H1 (cell line): Measurements from ENCODE around the gene DVL2. TPM values are rescaled to one million over a fixed set of nuclear protein-coding genes. Genes with fewer than 3 reads are reported as not detected.

Experiments
- BACH1 ChIP-seq: IDR thresholded peaks from 2 replicates; pipeline ENCODE4 v1.6.1; 2012; ENCODE audit warnings: low read length, improper control_type of control experiment
- CBX8 ChIP-seq: fragments of 300-800, 300-1000 bp; sonication (generic); IDR thresholded peaks from 2 replicates; pipeline ENCODE4 v1.7.1; 2016; ENCODE audit warnings: low read depth, low read length, borderline replicate concordance
- CEBPB ChIP-seq: IDR thresholded peaks from 2 replicates; pipeline ENCODE4 v1.6.1; 2012; ENCODE audit warnings: low read depth, low read length
- CHD2 ChIP-seq: IDR thresholded peaks from 2 replicates; pipeline ENCODE4 v1.6.1; 2012; ENCODE audit warnings: low read length, improper control_type of control experiment
- FOSL1 ChIP-seq: IDR thresholded peaks from 2 replicates; pipeline ENCODE4 v1.6.1; 2011; ENCODE audit warnings: mild to moderate bottlenecking, low read depth, low read length, moderate library complexity; ENCODE audit not compliant: insufficient read depth
- JUND ChIP-seq: IDR thresholded peaks from 2 replicates; pipeline ENCODE4 v1.6.1; 2011; ENCODE audit warnings: mild to moderate bottlenecking, improper control_type of control experiment, low read length
- KDM4A ChIP-seq: IDR thresholded peaks from one replicate; pipeline ENCODE4 v1.7.1; 2012; ENCODE audit warnings: low read depth, mild to moderate bottlenecking, moderate library complexity, low read length, inconsistent platforms; ENCODE audit not compliant: severe bottlenecking
- POU5F1 ChIP-seq: IDR thresholded peaks from 2 replicates; pipeline ENCODE4 v1.6.1; 2011; ENCODE audit warnings: low read depth, mild to moderate bottlenecking, low read length, moderate library complexity
- RBBP5 ChIP-seq: IDR thresholded peaks from 2 replicates; pipeline ENCODE4 v1.7.1; 2012; ENCODE audit warnings: low read depth, mild to moderate bottlenecking, inconsistent platforms, low read length, moderate library complexity, borderline replicate concordance
- TAF7 ChIP-seq: optimal IDR thresholded peaks from 2 replicates; pipeline ENCODE3; 2011; ENCODE audit warnings: low read depth, mild to moderate bottlenecking, inconsistent platforms, low read length, moderate library complexity, borderline replicate concordance
- polyA plus RNA-seq, 7 experiments: library from polyadenylated mRNA; depleted of rRNA in 3 of 7; stranded (reverse) in 5 of 7; unstranded in 2 of 7; fragments of >200 nt in 5 of 7; fragments of 200-250 nt in 2 of 7; gene quantifications; 1 replicate in 5 of 7; 2 replicates in 1 of 7; 4 replicates in 1 of 7; pipeline versions ENCODE4 v1.2.1 to v1.2.3, GENCODE V29; 2011 to 2013; ENCODE audit warnings: missing spikeins in 2 of 7, mixed read lengths in 2 of 7
- total RNA-seq: library from RNA; stranded (reverse); fragmentation: NEBNext Ultra II Directional; extraction: Animal tissue kit (Norgen Biotek cat#: 25700); gene quantifications from 2 replicates; pipeline ENCODE4 v1.2.1, GENCODE V29; 2021
- TF ChIP-seq, protein P1 (sequence below): fragments of 300-600 bp; sonication (generic); IDR thresholded peaks from 2 replicates; pipeline ENCODE4 v1.7.1; 2012; ENCODE audit warnings: low read length, moderate library complexity, mild to moderate bottlenecking, inconsistent platforms; ENCODE audit not compliant: insufficient replicate concordance
- TF ChIP-seq, protein P2 (sequence below): IDR thresholded peaks from 2 replicates; pipeline ENCODE4 v1.6.1; 2011; ENCODE audit warnings: low read depth, mild to moderate bottlenecking, low read length; ENCODE audit not compliant: insufficient read depth

DVL2 gene
- total and polyA plus RNA-seq, 2 of the 8 experiments (the other 6 are each of a cell fraction or from before 2014, with no cell fraction given) = 19.0 to 59.6 TPM

DNA sequence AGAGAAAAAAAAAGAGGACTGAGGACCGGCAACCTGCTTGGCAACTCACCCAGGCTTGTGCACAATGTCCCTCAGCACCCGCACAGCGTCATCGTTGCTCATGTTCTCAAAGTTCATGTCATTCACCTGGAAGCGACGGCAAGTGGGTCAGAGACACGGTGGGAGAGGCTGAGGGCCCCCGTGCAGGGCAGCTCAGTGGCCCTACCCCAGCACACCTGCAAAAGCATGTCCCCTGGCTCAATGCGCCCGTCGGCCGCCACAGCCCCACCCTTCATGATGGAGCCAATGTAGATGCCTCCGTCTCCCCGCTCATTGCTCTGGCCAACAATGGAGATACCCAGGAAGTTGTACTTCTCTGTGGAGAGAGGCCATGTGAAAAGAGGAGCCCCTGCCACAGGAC, 5.4 kb downstream of the DVL2 start (continued):
- TF ChIP-seq, protein P1, sequence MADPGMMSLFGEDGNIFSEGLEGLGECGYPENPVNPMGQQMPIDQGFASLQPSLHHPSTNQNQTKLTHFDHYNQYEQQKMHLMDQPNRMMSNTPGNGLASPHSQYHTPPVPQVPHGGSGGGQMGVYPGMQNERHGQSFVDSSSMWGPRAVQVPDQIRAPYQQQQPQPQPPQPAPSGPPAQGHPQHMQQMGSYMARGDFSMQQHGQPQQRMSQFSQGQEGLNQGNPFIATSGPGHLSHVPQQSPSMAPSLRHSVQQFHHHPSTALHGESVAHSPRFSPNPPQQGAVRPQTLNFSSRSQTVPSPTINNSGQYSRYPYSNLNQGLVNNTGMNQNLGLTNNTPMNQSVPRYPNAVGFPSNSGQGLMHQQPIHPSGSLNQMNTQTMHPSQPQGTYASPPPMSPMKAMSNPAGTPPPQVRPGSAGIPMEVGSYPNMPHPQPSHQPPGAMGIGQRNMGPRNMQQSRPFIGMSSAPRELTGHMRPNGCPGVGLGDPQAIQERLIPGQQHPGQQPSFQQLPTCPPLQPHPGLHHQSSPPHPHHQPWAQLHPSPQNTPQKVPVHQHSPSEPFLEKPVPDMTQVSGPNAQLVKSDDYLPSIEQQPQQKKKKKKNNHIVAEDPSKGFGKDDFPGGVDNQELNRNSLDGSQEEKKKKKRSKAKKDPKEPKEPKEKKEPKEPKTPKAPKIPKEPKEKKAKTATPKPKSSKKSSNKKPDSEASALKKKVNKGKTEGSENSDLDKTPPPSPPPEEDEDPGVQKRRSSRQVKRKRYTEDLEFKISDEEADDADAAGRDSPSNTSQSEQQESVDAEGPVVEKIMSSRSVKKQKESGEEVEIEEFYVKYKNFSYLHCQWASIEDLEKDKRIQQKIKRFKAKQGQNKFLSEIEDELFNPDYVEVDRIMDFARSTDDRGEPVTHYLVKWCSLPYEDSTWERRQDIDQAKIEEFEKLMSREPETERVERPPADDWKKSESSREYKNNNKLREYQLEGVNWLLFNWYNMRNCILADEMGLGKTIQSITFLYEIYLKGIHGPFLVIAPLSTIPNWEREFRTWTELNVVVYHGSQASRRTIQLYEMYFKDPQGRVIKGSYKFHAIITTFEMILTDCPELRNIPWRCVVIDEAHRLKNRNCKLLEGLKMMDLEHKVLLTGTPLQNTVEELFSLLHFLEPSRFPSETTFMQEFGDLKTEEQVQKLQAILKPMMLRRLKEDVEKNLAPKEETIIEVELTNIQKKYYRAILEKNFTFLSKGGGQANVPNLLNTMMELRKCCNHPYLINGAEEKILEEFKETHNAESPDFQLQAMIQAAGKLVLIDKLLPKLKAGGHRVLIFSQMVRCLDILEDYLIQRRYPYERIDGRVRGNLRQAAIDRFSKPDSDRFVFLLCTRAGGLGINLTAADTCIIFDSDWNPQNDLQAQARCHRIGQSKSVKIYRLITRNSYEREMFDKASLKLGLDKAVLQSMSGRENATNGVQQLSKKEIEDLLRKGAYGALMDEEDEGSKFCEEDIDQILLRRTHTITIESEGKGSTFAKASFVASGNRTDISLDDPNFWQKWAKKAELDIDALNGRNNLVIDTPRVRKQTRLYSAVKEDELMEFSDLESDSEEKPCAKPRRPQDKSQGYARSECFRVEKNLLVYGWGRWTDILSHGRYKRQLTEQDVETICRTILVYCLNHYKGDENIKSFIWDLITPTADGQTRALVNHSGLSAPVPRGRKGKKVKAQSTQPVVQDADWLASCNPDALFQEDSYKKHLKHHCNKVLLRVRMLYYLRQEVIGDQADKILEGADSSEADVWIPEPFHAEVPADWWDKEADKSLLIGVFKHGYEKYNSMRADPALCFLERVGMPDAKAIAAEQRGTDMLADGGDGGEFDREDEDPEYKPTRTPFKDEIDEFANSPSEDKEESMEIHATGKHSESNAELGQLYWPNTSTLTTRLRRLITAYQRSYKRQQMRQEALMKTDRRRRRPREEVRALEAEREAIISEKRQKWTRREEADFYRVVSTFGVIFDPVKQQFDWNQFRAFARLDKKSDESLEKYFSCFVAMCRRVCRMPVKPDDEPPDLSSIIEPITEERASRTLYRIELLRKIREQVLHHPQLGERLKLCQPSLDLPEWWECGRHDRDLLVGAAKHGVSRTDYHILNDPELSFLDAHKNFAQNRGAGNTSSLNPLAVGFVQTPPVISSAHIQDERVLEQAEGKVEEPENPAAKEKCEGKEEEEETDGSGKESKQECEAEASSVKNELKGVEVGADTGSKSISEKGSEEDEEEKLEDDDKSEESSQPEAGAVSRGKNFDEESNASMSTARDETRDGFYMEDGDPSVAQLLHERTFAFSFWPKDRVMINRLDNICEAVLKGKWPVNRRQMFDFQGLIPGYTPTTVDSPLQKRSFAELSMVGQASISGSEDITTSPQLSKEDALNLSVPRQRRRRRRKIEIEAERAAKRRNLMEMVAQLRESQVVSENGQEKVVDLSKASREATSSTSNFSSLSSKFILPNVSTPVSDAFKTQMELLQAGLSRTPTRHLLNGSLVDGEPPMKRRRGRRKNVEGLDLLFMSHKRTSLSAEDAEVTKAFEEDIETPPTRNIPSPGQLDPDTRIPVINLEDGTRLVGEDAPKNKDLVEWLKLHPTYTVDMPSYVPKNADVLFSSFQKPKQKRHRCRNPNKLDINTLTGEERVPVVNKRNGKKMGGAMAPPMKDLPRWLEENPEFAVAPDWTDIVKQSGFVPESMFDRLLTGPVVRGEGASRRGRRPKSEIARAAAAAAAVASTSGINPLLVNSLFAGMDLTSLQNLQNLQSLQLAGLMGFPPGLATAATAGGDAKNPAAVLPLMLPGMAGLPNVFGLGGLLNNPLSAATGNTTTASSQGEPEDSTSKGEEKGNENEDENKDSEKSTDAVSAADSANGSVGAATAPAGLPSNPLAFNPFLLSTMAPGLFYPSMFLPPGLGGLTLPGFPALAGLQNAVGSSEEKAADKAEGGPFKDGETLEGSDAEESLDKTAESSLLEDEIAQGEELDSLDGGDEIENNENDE = no peak
- TF ChIP-seq JUND (no peak), TAF7 (no peak), CHD2 (no peak), RBBP5 (no peak), CEBPB (no peak), KDM4A (no peak), POU5F1 (no peak), BACH1 (no peak), FOSL1 (no peak), CBX8 (no peak)
- TF ChIP-seq, protein P2, sequence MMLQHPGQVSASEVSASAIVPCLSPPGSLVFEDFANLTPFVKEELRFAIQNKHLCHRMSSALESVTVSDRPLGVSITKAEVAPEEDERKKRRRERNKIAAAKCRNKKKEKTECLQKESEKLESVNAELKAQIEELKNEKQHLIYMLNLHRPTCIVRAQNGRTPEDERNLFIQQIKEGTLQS = no peak
- TF ChIP-seq, all 59 proteins: peak for 0
